ENCODE data around the gene MAP2K6. TPM values are rescaled to one million over a fixed set of nuclear protein-coding genes. Genes with fewer than 3 reads are reported as not detected.

The MAP2K6 gene
- total and polyA plus RNA-seq, 2 experiments from 2014 or later, result 0.11 to 0.43 TPM

DNA sequence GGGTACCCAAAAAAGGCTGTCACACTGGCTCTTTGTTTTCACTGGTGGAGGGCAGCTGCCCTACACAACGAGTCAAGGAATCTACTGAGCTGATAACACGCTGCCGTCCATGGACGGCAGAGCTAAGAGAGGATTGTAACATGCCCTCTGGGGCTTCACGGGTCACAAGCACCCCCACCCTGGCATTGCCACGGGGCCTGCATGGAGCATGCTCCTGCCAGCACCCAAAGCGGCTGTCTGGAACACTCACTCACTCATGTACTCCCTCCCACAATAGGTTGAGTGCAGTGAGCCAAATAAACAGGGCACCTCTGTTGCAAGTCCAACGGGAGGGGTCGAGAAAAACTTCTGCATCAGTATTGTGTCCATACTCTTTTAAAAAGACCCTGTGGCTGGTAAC lies 181.6 kb downstream of the MAP2K6 start:
- Histone ChIP-seq H3K4me2 (ENCODE audit: unreplicated experiment) (no peak overlapping the region), H3K27ac (no peak overlapping the region), H3K9ac (no peak overlapping the region), H3K27me3 (replicated peaks; ENCODE audit: insufficient read depth) (no peaks in the 10 kb centered on the region), H3K4me3 (no peak overlapping the region), H2AFZ (no peak overlapping the region), H3K4me1 (ENCODE audit: insufficient read depth) (peaks cover 21% of the 10 kb centered on the region), H3K9me2 (ENCODE audit: insufficient read depth) (no peaks in the 10 kb centered on the region), H3K9me3 (ENCODE audit: low read depth) (no peaks in the 10 kb centered on the region), H3F3A (ENCODE audit: insufficient read depth) (peaks cover 13% of the 10 kb centered on the region; the same call in 1 of the 2 replicates), H3K79me2 (ENCODE audit: insufficient read depth) (no peaks in the 10 kb centered on the region), H3K36me3 (ENCODE audit: low read depth) (no peaks in the 10 kb centered on the region), H4K20me1 (ENCODE audit: insufficient read depth) (no peaks in the 10 kb centered on the region)
- in situ Hi-C loops (cut with MboI), result no loop called here
- no peak for TF ChIP-seq EZH2 (IDR thresholded peaks at IDR 0.05; ENCODE audit: insufficient read depth, poor library complexity, severe bottlenecking)
- no peak for TF ChIP-seq EZH2phosphoT487 (IDR thresholded peaks at IDR 0.05; ENCODE audit: insufficient read depth, low read depth)
- DNase-seq, result no peak
- 65 to 71% methylated on average over 9 of the region's 9 CpGs for WGBS, 2 experiments (ENCODE audit: low coverage in 1 of 2, low lambda C conversion rate in 2 of 2, missing lambda C conversion rate in 2 of 2)

DNA sequence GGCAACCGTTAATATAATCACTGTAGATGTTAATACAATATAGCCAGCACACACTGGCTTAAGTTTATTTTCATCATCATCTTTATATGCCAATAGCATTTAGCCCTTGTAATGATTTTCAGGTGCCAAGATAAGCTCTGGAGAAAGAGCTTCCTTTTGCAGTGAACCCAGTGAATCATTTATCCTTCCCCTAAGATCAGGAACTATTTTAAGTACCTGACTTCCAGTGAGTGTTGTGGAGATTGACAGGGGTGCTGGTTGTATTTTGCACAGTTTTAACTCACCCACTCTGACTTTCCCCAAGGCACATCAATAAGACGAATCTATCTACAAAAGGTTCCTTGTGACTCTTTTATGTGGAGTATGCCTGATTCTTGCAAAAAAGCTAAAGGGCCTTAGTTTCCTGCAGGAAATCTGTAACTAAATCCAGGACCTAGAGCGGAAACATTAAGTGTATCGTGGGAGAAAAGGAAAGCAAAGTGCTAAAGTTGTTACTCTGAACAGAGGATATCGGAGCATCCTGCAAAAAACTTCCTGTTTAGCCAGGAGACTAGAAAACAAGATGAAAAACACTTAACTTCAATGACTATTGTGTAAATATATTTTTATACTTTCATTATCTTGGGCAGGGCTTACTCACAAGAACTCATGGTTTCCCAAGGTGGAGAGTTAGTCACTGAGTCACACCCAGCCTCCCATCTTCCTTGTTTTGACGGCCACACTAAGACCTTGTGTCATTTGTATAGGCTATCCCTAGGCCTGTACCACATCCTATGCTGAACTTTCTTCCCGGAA lies 183.6 kb downstream of the MAP2K6 start:
- 73 to 77% methylated on average over 7 of the region's 7 CpGs for WGBS, 2 experiments (ENCODE audit: low coverage in 1 of 2, low lambda C conversion rate in 2 of 2, missing lambda C conversion rate in 2 of 2)
- Histone ChIP-seq H3K27me3 (replicated peaks; ENCODE audit: insufficient read depth) (no peaks in the 10 kb centered on the region), H3K9me3 (ENCODE audit: low read depth) (no peaks in the 10 kb centered on the region), H4K20me1 (ENCODE audit: insufficient read depth) (no peaks in the 10 kb centered on the region), H3K9ac (no peak overlapping the region), H3K36me3 (ENCODE audit: low read depth) (no peaks in the 10 kb centered on the region), H3K4me1 (ENCODE audit: insufficient read depth) (peaks cover 17% of the 10 kb centered on the region), H3K9me2 (ENCODE audit: insufficient read depth) (no peaks in the 10 kb centered on the region), H3K27ac (0 out of 2 replicates have a peak overlapping the region, but pooled peaks have one; percentile 22), H3F3A (ENCODE audit: insufficient read depth) (peaks cover 13% of the 10 kb centered on the region; the same call in 1 of the 2 replicates), H3K79me2 (ENCODE audit: insufficient read depth) (no peaks in the 10 kb centered on the region), H3K4me3 (no peak overlapping the region), H2AFZ (no peak overlapping the region), H3K4me2 (ENCODE audit: unreplicated experiment) (peak overlapping the region; percentile 40)
- in situ Hi-C loops (cut with MboI), result no loop called here
- no peak for TF ChIP-seq EZH2 (IDR thresholded peaks at IDR 0.05; ENCODE audit: insufficient read depth, poor library complexity, severe bottlenecking)
- TF ChIP-seq EZH2phosphoT487 (IDR thresholded peaks at IDR 0.05; ENCODE audit: insufficient read depth, low read depth), result no peak
- peak; percentile 81 for DNase-seq

DNA sequence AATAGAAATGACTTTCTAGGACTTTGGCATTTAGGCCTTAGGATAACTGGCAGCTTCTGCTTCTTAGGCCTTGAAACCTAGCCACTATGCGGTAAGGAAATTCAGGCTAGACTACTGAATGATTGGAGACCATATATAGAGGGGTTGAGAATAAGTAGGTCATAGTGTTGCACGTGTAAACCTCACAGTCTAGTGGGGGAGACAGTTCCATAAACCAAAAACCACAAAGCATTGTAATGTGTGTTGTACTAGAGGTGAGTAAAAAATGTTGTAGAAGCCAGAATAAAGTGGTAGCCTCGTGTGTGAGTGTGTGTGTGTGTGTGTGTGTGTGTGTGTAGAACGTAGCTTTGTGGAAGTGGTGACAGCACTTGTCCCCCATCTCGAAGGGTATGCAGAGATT lies 188.5 kb downstream of the MAP2K6 start:
- no peak for DNase-seq
- Histone ChIP-seq H4K20me1 (ENCODE audit: insufficient read depth) (no peaks in the 10 kb centered on the region), H3K36me3 (ENCODE audit: low read depth) (no peaks in the 10 kb centered on the region), H3K9me2 (ENCODE audit: insufficient read depth) (no peaks in the 10 kb centered on the region), H3K27ac (no peak overlapping the region), H3K27me3 (replicated peaks; ENCODE audit: insufficient read depth) (no peaks in the 10 kb centered on the region), H3K9me3 (ENCODE audit: low read depth) (no peaks in the 10 kb centered on the region), H2AFZ (no peak overlapping the region), H3K4me1 (ENCODE audit: insufficient read depth) (peaks cover 19% of the 10 kb centered on the region), H3F3A (ENCODE audit: insufficient read depth) (peaks cover 17% of the 10 kb centered on the region), H3K4me3 (no peak overlapping the region), H3K79me2 (ENCODE audit: insufficient read depth) (no peaks in the 10 kb centered on the region), H3K9ac (no peak overlapping the region), H3K4me2 (ENCODE audit: unreplicated experiment) (no peak overlapping the region)
- 76 to 81% methylated on average over 5 of the region's 5 CpGs for WGBS, 2 experiments (ENCODE audit: low coverage in 1 of 2, low lambda C conversion rate in 2 of 2, missing lambda C conversion rate in 2 of 2)
- in situ Hi-C loops (cut with MboI), result loop anchor here (10.0 kb wide), 1 partner anchor 542 kb away; no protein-coding TSS in a partner anchor
- TF ChIP-seq EZH2phosphoT487 (IDR thresholded peaks at IDR 0.05; ENCODE audit: insufficient read depth, low read depth) (no peak), EZH2 (IDR thresholded peaks at IDR 0.05; ENCODE audit: insufficient read depth, poor library complexity, severe bottlenecking) (no peak)

Other genes with a start within 250 kb of the MAP2K6 start
- gene ABCA10, start 185.9 kb upstream of the MAP2K6 start, total RNA-seq (2014; rRNA removed; shearing (Covaris generic)), result 0.11 and 0.13 TPM in 2 replicates
- 0.09 and 0.23 TPM in 2 replicates for gene ABCA10, start 185.9 kb upstream of the MAP2K6 start, polyA plus RNA-seq (2016; fragmentation: Nextera tagmentation; extraction: Ambion mirVana)
- gene ABCA5, start 87.6 kb upstream of the MAP2K6 start, total RNA-seq (2014; rRNA removed; shearing (Covaris generic)), result 7.1 and 9.7 TPM in 2 replicates
- 8.5 and 9.4 TPM in 2 replicates for gene ABCA5, start 87.6 kb upstream of the MAP2K6 start, polyA plus RNA-seq (2016; fragmentation: Nextera tagmentation; extraction: Ambion mirVana)